CD4-positive, alpha-beta T cell treated with Interleukin-4 for 1 hour (primary cell): Measurements from ENCODE around the gene NCL.
A peak's percentile ranks its signal among the peaks of the same experiment; 100 is the strongest.
"Not testable (repeated sequence)": the region's sequence is repeated elsewhere in the genome, so short reads cannot be mapped to it uniquely, and the experiment has no call there.

Source experiments
- DNase-seq, 2 donors: peaks; one replicate each; pipeline ENCODE4 v3.0.0-alpha.2; 2020 to 2022

Gene NCL

GRCh38 chr2:231427116-231427515 is 37.2 kb downstream of the NCL start:
- DNase-seq: no peak

GRCh38 chr2:231425811-231426703 is 38.2 kb downstream of the NCL start:
- peak; percentile 73 to 84 for DNase-seq

GRCh38 chr2:231425291-231425810 is 38.9 kb downstream of the NCL start:
- DNase-seq: no peak

- no peak for DNase-seq
Observed at GRCh38 chr2:231423176-231423575, 41.1 kb downstream of the NCL start.

GRCh38 chr2:231422056-231422455 is 42.2 kb downstream of the NCL start:
- DNase-seq: no peak

- DNase-seq: no peak
Observed at GRCh38 chr2:231421051-231421580, 43.2 kb downstream of the NCL start.

GRCh38 chr2:231418820-231419640 is 45.3 kb downstream of the NCL start:
- DNase-seq: no peak

- DNase-seq: no peak
Observed at GRCh38 chr2:231415029-231415428, 49.3 kb downstream of the NCL start.

GRCh38 chr2:231413921-231414476 is 50.3 kb downstream of the NCL start:
- no peak for DNase-seq

GRCh38 chr2:231413456-231413855 is 50.8 kb downstream of the NCL start:
- DNase-seq: no peak

GRCh38 chr2:231412618-231412963 is 51.7 kb downstream of the NCL start:
- DNase-seq: no peak

GRCh38 chr2:231411831-231412617 is 52.3 kb downstream of the NCL start:
- DNase-seq: peak; percentile 69 to 78

- no peak for DNase-seq
Observed at GRCh38 chr2:231411237-231411636, 53.0 kb downstream of the NCL start.

- no peak for DNase-seq
Observed at GRCh38 chr2:231410293-231411004, 53.8 kb downstream of the NCL start.

- DNase-seq: no peak
Observed at GRCh38 chr2:231409776-231410175, 54.5 kb downstream of the NCL start.

- DNase-seq: not testable (repeated sequence)
Observed at GRCh38 chr2:231408304-231408703, 56.0 kb downstream of the NCL start.

- DNase-seq: not testable (repeated sequence)
Observed at GRCh38 chr2:231407686-231408085, 56.6 kb downstream of the NCL start.

GRCh38 chr2:231405601-231406367 is 58.5 kb downstream of the NCL start:
- peak in 1 of 2 donors; percentile 38 for DNase-seq

- DNase-seq: not testable (repeated sequence)
Observed at GRCh38 chr2:231404183-231404578, 60.1 kb downstream of the NCL start.
